Dedifferentiated amniotic fluid mesenchymal stem cell (primary cell): ENCODE data around the gene GPR132.

Experiments used
- DNase-seq: peaks from one replicate; pipeline ENCODE4 v3.0.0-alpha.2; 2016; ENCODE audit errors: extremely low spot score

The GPR132 gene

DNA sequence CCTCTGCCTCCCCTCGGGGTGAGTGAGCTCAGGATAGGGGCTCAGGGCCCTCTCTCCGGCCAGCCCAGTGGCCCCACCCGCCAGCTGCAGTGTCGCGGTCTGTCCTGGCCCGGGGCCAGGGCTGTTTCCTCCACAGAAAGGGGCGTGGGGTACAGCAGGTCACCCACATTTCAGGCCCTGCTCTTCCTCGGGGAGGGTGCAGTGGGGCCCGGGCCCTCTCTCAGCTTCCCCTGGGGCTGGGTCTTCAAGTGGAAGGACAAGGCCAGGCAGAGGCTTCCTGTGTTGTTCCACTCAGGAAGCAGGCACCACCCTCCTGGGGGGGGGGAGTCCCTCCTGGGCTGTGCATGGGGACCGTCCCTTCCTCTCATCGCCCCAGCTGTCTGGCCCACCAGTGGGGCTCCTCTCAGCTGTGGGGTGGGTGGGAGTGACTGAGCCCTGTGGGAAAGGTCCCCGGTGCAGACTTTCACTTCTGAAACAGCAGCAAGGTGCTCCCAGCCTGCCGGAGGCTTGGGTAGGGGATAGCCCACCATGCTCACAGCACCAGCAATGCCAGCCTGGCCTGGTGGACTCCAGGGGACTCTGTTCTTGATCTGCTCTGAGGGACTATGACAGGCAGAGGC is 3.7 kb downstream of the GPR132 start:
- DNase-seq: no peak

DNA sequence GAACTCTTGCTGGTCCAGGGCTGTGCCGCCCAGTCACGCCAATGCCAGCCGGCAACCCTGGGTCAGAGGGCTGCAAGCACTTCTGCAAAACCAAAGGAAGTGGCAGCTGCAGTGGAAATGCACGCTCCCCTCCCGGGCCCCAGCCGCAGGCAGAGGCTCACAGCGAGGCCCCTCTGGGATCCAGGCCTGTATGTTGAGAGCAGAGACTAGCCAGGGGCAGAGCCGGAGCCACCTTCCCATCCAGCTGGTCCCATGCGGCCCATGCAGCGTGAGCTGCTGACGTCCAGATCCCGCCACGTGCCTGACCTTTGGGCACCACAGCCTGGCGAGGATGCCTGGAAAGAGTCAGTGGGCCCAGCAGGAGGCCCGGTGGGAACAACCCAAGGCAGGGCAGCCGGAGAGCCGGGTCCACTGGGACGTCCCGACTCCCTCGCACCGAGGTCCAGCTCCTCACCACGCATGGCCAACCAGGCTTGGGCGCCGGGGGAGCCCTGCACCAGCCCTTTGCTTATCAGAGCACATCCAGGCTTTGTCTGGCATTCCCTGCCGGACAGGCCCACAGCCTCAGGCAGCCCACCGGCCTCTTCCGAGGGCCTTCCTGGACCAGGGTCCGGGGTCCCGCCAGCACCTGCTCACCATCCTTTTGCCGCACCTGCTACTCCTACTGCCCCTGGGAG is 4.3 kb downstream of the GPR132 start:
- no peak for DNase-seq

DNA sequence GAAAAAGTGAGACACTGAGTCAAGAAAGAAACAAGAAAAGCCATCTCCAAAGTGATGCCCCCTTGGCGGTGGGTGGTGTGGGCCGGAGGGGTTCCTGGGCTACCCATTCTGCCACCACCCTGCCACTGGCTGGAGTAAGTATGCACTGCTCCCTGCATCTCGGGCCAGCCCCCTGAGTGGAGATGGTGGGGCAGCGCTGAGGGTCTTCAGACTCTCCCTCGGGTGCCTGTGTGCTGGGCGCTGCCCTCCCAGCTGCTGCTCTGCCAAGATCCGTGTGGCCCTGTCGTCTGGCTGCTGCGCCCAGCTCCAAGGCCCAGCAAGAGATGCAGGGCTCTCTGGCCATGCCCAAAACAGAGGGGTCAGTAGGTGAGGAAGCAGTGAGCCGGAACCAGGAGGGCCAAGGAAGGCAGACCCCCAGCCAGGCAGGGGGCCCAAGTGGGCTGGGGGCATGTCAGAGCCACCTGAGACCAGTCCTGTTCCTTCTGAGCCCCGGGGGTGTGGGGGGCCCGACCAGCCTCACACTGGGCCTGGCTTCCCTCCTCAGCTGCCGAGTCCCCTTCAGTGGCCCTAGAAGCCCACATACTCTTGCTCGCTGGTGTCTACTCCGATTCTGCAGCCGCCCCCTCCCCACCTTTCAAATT is 5.2 kb downstream of the GPR132 start:
- no peak for DNase-seq

DNA sequence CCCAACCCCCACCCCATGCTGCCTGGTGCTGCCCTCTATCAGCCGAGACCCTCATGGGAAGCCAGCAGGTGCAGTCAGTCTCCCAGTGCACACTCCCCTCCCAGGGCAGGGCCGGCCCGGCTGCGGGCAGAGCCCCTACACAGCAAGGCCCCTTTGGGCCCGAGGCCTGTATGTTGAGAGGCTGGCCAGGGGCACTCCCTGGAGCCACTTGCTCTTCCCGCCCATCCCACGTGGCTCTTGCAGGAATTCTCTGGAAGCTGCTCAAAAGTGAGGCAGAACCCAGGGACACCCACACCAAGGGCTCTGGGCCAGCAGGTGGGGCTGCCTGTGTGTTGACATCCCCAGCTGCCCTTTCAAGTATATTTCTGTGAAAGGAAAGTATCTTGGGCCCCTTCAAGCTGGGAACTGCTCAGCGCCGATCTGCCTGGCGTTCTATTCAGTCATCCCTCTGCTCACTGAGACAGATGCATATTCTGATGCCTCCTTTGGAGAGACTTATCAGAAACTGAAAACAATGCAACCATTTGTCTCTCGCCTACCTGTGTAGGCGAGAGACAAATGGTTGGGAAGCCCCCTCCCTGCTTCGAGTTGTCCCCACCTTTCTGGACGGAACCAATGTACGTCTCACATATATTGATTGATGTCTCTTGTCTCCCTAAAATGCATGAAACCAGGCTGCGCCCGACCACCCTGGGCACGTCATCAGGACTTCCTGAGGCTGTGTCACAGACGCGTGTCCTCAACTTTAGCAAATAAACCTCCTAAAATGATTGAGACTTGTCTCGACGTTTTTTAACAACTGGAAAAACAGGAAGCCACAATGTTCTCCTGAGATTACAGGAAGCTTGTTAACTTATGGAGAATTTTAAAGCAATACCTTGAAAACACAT is 6.0 kb downstream of the GPR132 start:
- no peak for DNase-seq

DNA sequence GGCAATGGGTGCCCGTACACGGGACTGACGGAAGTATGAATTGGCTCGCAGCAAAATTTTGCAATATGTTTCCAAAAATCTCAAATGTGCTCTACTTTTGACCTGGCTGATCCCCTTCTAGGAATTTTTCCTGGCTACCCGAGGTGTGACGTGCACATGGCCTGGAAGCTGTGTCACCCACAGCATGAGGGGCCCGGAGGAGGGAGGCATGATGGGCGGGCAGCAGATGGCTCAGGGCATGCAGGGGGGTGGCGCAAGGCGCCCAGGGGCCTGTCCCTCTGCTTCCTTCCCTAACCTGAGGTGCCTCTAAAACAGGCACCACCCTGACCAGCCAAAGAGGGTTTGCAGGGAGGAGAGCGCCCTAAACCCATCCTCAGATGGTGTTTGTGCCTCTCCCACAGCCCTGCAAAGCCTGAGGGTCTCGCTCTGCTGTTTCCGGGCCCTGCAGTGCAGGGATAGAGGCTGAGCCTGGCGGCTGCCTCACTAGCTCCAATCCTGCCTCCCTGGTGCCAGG is 6.7 kb downstream of the GPR132 start:
- no peak for DNase-seq

DNA sequence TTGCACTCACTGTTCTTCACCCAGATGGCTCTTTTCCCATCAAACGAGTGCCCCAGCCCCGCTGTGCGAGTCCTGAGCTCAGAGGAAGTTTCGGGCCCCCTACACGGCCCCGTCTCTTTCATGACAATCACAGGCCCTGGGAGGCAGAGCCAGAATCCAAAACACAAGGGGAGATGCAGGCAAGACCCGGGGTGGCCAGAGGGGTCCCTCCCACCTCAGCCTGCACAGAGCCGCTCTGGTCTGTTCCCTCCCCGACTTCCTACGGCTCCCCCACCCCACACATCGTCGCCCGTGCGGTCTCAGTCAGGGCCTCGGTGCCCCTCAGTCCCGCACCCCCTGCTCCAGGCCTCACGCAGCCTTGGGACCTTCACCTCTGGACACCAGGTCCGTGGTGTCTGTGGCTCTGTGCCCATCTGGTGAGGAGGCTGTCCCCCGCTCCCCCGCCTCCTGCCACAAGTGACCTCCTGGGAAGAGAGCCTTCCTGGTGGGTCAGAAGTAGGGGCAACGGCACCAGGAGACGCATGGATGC is 8.9 kb downstream of the GPR132 start:
- no peak for DNase-seq

DNA sequence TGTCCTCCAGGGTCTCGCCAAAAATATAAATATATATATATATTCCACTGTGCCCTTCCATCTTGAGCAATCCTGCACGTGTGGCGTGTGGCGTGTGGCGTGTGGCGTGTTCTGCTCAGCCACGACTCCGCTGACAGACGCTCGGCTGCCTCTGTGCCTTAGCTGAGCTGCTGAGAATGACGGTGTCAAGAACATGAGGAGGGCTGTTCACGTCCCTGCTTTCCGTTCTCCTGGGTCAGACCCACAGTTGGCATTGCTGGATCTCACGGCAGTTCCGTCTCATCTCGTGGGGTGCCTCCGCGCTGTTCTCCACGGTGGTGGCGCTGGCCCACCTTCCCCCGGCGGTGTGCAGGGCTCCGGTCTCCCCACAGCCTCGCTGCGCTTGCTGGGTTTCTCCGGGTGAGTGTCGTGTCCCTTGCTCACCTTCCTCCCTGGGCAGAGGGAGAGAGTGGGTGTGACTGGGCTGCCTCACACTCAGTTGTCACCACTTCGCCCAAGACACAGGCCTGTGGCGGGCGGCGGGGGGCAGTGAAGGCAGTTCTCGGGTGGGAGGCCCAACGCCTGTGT is 9.4 kb downstream of the GPR132 start:
- DNase-seq: no peak

DNA sequence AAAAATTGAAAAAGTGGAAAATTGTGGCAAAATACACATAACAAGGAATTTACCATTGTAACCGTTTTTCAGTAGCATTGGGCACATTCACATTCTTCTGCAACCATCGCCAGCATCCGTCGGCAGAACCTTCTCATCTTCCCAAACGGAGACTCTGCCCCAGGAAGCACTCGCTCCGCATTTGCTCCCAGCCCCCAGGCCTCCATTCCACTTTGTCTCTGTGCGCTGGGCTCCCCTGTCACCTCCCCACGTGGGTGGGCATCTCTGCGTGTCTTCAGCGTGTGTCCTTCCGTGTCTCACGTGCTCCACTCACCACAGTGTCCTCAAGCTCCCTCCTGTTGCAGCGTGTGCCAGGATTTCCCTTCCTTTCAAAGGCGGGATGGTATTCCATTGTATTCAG is 9.9 kb downstream of the GPR132 start:
- DNase-seq: no peak

DNA sequence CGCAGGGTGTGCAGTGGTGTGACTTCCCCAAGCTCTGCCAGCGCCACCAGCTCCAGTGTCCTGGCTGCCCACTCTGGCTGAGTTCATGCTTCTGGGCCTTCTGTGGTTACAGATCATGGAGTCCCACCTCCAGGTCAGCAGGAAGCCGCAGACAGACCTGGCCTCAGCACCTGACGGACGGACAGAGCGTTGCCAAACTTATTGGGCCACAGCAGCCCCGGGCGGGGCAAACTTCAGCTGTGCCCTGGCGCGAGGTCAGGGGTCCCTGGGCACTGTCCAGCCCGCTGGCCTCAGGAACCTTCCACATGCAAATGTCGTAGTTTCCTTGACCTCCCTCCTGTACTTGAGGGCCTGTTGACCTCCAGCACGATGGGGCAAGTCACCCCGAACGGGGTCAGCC is 11.2 kb downstream of the GPR132 start:
- DNase-seq: no peak

DNA sequence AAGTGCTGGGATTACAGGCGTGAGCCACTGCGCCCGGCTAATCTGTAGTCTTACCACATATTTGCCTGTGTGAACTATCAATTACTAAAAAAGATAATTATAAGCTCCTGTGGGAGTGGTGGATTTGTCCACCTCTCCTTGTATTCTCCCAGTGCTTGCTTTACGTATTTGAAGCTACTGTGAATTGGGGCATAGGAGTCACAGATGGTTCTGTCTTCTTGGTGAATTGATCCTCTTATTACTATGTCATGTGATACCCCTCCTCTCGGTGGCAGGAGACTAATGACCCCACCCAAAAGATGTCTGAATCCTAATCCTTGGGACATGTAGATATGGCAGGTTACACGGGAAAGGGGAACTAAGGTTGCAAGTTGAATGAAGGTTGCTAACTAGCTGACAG is 11.8 kb downstream of the GPR132 start:
- DNase-seq: no peak

DNA sequence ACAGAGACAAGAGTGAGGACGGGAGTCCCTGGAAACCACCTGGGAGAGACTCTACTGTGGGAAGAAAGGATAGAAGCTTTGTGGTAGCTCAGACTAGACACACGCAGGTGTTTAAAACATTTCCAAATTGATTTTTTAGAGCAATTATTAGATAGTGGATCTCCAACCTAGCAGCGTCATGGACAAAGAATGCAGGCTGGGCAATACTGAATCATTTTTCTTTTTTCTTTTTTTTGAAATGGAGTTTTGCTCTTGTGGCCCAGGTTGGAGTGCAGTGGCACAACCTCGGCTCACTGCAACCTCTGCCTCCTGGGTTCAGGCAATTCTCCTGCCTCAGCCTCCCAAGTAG is 13.1 kb downstream of the GPR132 start:
- no peak for DNase-seq

DNA sequence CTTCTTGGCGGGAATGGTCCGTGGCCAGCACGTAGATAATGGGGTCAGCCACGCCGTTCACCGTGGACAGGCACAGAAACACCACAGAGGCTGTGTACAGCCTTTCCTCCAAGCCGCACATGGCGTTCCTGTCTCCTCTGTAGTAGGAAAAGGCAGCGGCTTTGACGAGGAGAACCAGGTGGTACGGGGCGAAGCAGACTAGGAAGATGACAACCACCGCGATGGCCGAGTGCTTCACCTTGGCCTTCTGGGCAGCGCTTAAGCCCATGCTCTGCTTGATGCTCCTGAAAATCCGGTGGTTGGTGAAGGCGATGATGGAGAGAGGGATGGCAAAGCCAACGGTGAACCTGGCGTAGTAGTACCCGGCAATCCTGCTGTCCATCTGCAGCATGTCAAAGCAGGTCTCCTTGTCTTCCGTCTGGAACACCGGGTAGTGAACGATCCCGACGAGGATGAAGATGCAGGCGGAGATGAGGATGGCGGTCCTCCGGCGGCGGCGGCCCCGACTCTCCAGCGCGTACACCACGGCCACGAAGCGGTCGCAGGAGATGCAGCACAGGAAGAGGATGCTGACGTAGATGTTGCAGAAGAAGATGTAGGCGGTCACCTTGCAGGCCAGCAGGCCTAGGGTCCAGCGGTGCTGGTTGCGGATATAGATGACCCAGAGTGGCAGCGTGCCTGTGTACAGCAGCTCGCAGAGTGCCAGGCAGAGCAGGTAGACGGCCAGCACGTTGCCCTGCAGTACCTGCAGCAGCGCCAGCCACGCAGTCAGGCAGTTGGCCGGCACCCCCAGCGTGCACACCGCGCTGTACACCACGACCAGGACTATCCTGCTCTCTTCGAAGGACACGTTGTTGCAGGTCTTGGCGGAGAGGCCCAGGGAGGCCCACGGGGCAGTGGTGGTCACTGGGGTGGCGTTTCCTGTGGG is 13.8 kb downstream of the GPR132 start:
- no peak for DNase-seq

DNA sequence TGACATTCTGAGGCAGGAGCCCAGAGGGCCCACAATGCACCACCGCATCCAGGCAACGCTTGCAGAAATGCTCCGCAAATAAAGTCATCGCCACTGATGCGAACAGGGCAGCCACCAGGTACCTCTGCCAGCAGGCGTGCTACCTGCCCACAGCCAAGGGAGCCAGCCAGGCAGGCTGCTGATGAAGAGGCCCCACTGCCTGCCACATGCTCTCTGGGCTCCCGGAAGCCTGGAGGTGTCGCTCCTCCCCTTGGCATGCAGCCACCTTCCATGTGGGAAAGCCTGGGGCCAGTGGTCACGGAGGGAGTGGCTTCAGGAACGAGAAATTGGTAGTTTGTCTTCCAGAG is 14.7 kb downstream of the GPR132 start:
- no peak for DNase-seq

DNA sequence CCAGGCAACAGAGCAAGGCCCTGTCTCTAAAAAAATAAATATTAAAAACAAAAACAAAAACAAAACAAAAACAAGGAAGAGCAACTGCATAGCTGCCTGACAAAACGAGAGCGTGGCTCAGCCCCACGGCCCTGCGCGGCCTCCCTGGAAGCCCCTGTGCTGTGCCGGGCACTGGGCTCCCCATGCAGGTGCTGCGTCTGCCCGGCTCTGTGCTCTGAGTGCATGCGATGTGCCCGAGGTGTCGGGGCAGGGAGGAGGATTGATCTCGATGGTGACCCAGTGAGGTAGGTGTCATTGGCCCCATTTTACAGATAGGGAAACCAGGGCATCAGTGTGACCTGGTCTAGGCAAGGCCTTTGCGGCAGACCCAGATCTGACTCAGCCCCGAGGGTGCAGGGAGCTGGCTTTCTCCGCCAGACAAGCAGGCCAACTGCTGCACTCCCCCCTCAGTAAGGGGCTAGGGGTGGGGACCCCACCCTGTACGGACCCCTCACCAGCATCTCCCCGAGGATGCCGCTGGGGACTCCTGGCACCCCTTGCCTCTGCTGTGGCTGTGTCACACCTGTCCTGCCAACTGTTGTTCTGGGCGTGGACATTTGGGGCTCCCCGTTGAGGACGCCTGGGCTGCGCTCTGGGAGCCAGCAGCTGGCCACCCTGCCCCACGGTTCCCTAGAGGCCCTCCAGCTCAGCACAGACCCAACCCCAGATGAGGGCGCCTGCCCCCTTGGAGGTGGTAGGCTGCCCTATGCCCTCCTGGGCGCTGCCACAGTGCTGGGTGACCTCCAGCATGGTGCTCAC is 15.3 kb downstream of the GPR132 start:
- no peak for DNase-seq

DNA sequence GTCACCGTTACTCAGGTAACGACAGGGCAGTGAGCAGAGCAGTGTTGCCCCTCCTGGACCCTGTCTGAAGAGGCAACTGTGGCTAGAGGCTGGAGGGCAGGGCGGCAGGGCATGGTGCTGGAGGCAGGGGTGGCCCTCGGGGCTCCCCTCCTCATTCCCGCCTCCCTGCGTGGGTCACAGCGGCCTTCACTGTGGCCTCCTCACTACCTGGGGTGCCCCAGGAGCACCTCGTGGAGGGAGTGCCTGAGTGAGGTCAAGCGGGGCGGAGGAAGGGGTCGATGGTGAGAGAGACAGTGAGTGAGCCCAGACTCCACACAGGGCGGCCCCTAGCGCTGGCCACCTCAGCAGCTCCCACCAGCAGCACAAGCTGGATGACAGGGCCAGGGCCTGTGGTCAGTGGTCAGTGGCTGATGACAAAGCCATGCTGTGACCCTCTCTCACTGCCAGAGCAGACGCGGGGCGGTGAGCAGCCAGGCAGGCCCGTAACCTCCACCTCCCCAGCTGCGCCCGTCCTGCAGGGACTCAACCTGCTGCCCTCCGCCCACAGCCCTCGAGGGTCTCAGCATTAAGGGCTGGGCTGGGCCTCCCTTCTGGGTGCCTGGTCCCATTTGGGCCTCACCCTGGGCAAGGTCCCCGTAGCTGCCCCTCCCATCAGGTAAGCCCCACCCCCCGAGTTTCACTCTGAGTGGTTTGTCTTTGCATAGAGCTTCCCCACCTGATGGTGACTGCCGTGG is 17.8 kb downstream of the GPR132 start:
- DNase-seq: no peak

DNA sequence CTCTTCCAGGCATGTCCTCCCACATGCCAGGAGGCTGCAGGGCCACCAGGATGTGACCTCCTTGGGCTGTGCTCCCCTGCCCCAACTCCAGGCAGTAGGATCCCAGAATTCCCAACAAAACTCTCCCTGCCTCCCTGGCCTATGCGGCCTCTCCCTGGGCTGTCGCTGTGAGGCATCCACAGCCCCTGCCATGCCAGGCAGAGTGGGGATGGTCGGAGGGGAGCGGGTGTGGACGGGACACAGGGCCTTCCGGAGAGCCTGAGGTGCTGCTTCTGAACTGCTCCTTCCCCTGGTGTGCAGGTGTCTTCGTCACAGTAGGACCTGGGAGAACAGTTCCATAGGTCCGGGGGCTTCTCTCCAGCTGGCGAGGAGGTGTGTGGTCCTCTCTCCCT is 18.3 kb downstream of the GPR132 start:
- DNase-seq: no peak

DNA sequence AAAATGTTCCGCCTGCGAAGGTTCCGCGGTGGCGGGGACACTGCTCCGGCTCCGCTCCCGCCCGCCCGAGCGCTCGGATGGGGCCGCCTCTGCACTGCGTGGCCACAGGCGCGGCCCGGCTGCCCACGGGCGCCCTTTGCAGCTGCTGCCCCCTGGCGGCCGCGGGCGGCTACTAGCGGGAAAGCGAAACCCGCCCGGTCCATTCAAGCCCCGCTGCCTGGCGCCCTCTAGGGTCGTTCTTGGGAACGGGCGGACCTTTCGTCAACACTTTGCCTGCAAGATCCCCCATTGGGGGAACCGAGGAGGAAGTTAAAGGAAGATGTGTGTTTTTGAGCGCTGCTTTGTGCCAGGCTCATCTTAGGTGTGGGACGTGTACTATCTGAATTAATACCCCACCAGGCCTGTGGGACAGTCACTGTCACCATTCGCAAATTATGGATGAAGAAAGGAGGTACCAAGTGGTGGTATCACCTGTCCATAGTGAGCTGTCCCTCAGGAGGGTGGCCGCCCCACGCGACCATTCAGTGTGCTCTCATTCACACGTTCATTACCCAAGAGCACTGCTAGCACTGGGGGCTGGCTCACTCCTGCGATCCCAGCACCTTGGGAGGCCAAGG is 19.4 kb downstream of the GPR132 start:
- peak; percentile 76 for DNase-seq

DNA sequence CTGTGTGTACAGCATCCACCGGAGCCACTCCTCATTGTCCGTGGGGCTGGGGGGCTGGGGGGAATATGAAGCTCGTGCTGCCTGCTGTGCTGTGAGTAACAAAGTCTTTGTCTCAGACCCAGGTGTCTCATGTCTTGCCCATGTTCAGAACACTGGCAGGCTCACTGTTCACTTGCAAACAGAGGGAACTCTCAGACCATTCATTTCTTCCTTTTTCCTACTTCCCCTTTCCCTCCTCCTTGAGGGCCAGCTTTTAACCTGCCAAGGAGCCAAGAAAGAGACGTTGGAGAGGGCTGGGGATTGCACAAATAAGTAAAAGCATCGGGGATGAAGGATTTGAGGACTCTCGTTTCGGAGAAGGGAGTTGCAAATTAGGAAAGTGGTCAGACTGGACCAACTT is 21.6 kb downstream of the GPR132 start:
- no peak for DNase-seq

DNA sequence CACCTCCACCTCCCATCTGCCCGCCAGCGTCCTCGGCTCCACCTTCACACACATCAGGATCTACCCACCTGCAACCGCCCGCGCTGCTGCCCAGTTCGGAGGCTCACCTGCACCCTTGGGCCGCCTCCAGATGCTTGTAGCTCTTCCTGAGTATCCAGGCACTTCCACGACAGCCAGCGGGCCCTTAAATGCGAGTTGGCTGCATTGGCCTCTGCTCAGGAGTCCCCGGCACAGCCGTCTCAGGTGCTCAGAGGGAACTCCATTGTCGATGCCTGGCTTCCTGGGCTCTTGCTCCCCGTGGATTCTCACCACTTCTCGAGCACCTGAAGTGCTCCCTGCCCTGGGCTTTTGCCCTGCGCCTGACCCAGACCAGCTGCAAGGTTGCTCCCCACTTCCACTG is 22.4 kb downstream of the GPR132 start:
- DNase-seq: no peak
